ENCODE measurements around the gene AKR7A3.

The AKR7A3 gene
- total RNA-seq: 0.28 to 0.77 (median 0.71) reads per million in 3 experiments

DNA sequence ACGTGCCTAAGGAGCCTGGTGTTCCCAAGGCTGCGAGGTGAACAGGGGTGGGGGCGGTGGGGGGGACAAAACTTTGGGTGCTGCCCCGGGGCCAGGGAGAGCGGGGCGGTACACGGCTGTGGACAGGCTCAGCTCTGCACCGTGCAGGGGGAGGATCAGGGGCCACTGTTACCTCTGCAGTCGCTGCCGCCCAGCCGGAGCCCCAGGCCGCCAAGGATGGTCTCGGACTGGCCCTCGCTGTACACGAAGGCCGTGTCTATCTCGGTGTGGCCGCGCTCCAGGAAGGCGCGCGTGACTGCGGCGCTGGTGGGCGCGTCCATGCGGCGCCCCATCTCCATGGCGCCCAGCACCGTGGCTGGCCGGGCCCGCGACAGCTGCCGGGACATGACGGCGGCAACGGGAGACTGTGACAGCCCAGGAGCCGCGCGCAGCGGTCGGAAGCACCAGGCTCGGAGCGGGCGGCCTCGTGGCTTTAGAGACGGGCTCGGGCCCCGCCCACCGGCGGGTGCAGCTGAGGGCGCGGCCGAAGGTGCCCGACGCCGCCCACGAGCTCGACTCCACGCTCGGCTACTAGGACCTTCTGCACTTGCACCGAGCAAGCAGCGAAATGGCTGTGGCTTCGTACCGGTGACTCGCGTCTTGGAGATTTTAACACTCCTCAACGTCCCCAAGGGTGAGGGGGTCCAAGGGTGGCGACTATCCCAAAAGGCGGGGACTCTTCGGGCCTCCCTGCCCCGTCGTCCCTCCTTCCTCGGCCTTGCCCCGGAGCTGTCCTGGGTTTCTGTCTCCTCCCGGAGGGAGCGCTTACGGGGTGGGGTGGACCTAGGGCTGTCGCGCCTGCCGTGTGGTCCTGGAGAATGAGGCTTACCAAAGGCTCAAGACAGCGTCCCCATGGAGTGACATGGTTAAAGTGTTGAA is at the start of gene AKR7A3:
Gene AKR7A3, minus strand, starts transcription at position 447 of the 918 bp plus-strand sequence. Its CDS starts 61 bp downstream, at position 386.
- peak; percentile 50 for DNase-seq

DNA sequence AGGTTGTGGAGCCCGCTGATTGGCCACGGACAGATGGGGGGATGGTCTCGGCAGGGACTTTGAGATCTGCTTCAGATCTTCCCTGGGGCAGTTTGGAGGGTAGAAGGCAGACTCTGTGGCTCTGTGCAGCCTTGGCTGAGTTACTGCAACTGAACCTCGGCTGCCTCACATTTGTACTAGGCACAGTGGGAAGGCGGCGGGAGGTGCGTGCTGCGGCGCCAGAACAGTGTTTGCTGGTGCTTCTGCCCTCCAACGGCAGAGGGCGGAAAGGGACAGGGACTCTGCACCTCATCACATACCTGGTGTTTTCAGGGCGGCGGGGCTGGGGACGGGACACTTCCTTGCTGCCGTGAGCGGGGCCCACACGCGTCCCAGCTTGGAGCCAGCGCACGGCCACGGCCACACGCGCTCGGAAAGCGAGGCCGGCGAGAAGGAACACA is 49.8 kb upstream of the AKR7A3 start:
- no peak for DNase-seq

DNA sequence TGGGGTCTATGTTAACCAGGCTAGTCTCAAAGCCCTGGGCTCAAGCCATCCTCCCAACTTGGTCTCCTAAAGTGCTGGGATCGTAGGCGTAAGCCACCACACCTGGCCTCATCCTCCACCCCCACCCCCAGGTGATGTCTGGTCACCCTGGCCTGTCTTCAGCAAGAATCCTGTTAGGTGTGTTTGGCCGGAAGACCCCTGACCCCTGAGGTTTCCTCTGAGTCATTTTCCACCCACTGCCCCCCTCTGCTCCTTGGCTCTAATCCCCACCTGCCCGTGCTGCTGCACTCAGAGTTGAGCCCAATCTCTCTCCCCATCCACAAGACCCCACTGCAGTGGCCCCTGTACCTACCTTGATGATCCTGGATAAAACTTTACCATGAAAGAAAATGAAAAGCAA is 48.7 kb upstream of the AKR7A3 start:
- DNase-seq: no peak

DNA sequence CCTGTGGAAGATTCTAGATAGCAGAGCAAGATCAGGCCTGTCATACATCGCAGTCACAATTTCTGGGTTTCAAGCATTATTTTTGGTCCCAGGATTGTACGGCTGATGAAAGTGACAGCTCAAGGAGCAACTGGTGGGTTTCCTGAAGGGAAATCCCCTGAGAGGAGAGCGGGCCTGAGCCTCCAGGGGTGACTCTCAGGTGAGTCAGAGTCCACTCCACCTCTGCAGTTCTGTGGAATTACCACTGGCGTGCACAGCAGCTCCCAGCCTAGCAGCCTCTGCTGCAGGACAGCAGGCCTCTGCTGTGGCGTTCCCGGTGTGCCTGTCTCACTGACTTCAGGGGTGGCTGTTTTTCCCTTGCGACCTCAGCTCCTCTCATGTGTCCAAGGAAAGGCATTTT is 48.0 kb upstream of the AKR7A3 start:
- no peak for DNase-seq

DNA sequence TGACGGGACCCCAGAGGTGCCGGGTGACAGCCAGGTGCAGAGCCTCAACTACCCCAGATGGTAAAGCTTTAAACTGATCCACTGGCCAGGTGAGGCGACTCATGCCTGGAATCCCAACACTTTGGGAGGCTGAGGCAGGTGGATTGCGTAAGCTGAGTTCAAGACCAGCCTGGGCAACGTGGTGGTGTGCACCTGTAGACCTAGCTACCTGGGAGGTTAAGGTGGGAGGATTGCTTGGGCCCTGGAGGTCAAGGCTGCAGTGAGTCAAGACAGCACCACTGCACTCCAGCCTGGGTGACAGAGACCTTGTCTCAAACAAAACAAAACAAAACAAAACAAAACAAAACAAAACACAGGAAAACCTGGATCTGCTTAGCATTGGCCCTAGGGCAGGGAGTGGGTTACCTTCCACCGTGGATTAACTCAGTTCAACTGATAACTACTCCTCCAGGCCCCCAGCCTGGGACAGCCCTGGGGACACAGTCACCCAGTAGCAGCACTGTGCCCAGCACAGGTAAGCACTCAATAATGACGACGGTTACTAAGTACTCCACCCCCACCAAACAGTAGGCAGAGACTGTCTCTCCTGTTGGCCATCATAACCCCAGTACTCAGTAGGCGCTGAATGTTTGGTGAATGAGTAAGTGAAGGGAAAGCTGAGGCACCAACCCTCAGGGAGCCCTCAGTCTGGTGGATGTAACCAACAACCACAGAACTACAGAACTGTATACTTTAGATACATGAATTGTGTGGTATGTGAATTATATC is 45.2 kb upstream of the AKR7A3 start:
- DNase-seq: no peak

DNA sequence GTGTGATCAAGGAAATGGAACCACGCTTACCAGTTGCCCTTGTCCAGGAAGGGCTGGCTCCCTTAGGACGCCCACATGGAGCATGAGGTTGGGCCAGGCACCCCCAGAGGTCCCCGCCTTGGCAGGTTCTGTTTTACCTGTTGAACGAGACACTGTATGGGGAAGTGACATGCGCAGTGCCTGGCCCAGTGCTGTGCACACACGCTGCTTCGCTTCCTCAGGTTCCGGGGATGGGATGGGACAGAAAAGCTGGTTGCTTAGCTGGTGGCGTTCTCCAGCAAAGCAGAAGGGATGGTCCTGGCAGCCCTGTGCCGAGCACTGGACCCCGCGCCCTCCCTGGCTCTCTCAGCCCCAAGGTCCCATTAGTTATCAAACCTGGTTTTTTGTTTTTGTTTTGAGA is 44.3 kb upstream of the AKR7A3 start:
- no peak for DNase-seq

DNA sequence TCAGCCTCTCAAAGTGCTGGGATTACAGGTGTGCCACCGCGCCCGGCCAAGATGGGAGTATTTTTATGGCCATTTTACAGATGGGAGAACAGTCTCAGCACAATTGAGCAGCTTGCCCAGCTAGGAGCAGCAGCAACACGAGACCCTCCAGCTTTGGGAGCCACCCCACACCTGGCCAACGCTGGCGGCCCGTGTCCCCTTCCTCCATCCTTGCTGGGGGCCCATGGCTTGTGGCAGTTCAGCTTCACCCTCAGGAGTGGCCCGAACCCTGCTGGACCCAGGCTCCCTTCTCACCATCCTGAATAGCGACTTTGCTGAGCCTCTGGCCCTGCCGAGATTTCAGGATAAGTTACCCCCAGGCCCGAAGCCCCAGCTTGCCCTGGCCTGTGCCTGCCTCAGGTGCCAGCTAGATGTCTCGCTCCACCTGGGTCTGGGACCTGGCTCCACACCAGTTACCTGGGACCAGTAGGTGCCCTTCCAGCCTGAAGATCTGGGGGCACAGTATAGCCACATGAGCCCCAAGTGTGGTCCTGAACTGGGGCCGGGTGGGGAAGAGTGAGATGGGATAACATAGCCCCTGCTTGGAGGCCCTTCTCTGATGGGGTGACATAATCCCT is 42.8 kb upstream of the AKR7A3 start:
- no peak for DNase-seq

DNA sequence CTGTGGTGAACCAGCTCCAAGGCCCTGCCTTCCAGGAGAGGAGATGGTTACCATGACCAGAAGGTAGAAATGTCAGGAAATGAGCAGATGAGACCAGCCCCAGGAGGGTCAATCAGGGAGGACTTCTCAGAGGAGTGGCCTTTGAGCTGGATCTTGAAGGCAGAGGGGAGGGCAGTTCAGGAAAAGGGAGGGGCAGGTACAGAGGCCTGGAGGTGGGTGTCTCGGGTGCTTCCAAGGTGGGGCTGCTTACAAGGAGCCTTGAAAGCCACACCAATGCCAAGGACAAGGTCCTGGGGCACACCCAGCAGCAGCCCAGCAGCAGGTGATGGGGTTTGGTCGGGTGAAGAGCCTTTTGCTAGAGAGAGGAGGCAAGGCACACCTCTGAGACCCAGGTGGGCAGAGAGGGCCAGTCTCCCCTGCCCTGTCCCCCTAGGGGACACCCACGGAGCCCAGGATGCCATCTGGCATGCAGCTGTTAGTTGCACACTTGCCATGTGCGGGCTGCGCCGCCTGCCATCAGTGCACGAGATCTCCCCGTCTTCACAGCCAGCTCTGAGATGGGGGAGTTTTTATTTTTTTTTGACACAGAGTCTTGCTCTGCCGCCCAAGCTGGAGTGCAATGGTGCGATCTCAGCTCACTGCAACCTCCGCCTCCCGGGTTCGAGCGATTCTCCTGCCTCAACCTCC is 42.0 kb upstream of the AKR7A3 start:
- DNase-seq: no peak

DNA sequence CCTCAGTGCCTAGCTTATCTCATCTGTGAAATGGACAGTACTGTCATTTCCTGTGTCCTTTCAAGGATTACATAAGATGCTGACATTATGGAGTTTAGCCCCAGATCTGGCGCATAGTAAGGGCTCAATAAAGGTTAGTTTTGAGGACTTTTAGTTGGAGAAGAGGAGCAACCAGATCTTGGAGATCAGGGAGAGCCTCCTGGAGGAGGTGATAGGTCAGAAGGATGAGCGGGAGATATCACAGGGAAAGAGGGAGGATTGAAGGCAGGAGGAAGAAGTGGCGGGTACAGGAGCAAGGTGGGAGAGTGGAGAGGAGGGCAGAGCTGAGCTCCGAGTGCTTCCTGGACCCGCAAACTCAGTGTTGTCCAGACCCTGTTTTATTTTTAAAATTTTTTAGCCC is 41.0 kb upstream of the AKR7A3 start:
- DNase-seq: no peak

DNA sequence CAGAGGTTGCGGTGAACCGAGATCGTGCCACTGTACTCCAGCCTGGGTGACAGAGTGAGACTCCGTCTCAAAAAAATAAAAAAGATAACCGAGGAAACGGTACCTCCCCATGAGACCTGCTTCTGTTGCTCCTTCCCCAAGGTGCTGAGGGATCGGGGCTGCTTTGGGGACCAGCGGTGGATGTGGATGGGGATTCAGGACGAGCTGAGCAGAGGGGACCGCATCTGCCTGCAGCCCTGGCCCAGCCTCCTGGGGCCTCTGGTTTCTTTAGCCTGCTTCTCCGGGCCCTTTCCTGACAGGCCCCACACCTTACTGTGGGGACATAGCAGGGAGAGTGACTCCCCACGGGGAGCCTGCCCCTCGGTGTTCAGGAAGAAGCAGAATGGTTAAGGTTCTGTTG is 40.6 kb upstream of the AKR7A3 start:
- DNase-seq: no peak

DNA sequence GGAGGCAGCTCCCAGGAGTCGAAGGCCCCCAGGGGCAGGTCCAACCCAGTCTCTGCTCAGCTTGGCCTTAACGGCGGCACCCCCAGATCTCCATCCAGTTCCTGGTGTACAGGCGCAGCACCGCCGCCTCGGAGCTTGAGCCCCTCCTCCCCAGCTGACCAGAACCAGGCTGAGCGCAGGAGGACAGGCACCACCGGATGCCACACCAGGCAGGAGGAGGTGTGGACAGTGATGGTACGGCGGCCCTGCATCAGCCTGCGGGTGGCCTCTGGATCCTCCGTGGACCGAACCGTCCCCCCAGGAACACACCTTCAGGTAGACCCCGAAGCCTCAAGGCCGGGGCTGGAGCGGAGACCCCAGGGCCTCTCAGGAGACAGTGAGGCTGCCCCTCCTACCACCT is 39.9 kb upstream of the AKR7A3 start:
- DNase-seq: no peak

DNA sequence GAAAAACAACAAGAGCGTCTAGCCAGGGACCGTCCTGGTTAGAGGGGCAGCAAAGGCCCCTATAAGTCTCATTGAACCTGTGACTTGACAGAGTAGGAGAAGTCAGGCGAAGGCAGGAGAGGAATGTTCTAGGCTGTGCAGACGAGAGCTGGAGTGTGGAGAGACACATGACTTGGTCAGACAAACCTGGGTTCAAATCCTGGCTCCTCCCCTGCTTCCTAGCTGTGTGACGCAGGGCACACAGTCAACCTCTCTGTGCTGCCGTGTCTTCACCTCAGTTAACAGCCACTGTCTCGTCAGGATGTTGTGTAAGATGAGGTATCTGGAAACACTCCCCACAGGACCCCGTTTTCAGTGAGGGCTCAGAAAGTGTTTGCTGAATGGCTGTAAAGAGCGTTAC is 39.2 kb upstream of the AKR7A3 start:
- no peak for DNase-seq

DNA sequence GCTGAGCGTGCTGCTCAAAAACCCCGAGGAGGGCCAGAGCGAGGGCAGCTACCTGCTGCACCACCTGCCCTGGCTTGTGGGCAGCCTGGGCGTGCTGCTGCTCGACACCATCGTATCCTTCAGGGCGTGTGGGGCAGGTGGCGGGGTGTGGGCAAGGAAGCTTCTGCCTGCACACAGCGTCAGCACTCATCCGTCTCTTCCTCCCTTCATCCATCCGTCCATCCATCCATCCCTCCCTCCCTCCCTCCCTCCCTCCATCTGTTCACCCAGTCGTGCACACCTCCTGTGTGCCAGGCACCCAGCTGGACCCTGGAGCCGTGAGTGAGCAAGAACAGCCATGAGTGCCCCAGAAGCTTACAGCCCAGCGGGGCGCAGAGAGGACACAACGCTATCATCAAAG is 38.7 kb upstream of the AKR7A3 start:
- no peak for DNase-seq

DNA sequence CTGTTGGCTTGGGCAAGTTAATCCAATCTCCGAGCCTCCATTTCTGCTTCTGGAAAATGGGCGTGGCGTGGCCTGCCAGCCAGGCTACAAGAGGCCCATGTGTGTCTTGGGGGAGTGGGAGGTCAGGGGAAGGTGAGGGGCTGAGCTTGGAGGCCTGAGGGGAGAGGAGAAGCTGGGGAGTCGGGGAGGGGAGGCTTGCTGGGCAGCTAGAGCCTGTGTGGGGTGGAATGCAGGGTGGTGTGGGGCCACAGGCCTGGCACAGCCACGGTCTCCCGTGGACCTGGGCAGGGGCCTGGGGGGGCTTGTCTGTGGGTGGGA is 38.1 kb upstream of the AKR7A3 start:
- DNase-seq: no peak

DNA sequence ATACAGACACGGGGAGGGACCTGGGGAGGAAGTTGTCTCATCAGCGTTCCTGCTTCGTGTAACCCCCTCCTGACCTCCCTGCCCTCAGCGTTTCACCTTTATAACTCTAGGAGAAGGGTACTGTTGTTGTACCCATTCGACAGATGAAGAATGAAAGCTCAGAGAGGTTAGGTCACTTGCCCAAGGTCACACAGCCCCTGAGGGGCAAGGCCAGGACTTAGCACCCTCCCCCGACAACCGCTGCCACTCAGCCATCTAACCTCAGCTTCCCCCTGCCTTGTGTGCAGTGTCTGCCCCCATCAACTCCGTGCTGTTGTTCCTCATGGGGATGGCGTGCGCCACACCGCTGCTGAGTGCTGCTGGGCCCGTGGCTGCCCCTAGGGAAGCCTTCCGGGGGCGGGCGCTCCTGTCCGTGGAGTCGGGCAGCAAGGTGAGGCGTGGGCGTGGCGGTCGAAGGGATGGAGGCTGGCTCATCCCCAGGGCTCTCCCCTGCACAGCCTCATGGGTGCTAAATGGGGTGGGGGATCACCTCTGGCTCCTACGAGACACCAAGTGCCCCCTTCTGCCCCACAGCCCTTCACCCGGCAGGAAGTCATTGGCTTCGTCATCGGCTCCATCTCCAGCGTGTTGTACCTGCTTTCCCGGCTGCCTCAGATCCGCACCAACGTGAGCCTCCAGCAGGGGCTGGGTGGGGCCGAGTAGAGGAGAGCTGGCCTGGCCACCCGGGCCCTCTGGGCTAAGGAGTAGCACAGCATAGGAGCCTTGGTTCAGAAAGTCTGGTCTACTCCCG is 37.6 kb upstream of the AKR7A3 start:
- DNase-seq: no peak

DNA sequence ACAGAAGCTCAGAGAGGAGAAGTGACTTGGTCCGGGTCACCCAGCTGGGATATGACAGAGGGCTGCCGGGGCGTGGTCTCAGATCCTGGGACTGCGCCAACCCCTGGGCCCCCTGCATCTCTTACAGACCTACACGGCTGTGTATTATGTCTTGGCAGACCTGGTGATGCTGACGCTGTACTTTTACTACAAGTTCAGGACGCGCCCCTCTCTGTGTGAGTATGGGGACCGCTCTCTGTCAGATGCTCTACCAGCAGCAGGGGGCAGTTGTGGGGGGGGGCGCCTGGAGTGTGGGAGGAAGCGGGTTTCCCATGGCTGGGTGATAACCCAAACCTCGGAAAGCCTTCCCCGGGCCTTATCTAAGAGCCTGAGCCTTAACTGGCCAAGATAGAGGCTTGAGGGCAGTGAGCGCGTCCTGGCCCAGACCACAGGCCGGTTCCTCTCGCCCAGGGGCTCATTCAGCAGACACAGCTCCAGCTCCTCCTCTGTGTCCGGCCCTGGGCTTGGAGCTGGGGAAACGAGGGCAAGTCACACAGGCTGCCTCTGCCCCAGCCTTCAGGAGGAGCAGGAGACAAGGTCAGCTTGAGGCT is 36.9 kb upstream of the AKR7A3 start:
- DNase-seq: no peak

DNA sequence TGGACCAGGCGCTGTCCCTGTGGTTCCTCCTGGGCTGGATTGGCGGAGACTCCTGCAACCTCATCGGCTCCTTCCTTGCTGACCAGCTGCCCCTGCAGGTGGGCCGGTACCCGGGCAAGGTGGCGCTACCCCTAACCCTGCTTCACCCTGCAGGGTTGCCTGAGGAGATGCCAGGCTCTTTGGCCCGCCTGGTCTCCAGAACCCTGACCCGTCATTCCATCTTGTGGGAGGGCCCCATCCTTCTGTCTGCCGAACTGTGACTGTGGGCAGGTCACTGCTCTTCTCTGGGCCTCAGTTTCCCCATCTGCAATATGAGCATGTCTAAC is 36.1 kb upstream of the AKR7A3 start:
- DNase-seq: no peak

DNA sequence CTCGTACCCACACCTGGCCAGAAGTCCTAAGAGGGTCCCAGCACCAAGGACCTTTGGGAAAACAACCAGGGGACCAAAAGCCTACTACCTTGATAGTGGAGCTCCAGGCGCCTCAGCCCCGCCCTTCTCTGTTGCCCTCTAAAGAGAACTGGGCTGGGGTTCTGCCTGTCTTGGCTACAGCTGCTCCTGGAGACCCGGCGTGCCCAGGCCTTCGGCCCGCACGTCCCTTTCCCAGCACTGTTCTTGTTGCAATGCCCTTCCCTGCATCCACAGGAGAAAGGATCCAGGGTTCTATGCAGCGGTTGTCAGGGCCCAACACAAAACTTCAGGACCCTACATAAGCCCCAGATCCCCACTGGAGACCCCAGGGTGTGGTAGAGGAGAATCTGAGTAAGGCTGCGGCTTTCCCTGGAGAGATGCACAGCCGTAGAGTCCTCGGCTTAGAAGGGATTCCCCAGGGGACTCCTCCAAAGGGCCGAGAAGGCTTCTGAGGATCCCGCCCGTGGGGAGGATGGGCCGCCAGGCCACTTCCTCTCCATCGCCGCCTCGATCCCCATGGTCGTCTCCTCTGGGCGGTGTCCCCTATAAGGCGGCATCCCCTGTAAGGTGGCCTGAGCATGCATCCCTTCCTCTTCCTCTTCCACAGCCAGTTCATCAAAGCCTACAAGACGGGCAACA is 35.6 kb upstream of the AKR7A3 start:
- DNase-seq: no peak

DNA sequence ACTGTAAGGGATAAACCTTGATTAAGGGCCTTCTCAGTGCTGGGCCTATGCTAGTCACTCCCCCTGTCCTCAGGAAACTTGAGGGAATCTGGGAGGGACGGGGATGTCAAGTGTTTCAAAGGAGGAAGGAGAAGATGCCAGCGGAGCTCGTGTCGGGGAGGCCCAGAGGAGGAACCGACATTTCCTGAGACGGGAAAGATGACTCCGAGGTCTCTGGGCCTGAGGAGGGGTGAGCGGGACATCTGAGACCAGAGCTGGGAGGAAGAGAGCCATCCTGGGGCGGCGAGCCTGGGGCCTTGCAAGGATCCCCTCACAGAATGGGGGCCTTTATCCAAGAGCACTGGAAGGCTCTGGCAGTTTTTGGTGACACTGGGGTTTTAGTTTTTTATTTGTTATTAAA is 33.9 kb upstream of the AKR7A3 start:
- no peak for DNase-seq

DNA sequence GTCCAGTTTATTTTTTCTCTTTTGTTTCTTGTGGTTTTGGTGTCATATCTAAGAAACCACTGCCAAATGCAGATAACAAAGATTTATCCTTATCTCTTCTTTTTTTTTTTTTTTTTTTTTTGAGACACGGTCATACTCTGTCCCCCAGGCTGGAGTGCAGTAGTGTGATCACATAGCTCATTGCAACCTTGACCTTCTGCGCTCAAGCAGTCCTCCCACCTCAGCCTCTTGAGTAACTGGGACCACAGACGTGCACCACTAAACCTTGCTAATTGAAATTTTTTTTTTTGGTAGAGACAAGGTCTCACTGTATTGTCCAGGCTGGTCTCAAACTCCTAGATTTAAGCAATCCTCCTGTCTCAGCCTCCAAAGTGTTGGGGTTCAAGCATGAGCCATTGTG is 32.5 kb upstream of the AKR7A3 start:
- DNase-seq: no peak

DNA sequence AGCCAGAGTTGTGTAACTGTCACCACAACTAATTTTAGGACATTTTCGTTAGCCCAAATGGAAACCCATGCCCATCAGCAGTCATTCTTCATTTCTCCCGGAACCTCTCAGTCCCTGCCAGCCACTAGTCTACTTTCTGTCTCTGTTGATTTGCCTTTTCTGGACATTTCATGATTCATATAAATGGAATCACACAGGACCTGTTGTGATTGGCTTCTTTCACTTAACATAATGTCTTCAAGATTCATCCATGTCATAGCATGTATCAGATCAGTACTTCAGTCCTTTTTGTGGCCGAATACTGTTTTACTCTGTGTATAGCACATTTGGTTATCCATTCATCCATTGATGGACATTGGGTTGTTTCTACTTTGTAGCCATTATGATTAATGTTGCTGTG is 30.6 kb upstream of the AKR7A3 start:
- no peak for DNase-seq
